ENCODE measurements around the gene SYPL1.
"Not testable (repeated sequence)": the region's sequence is repeated elsewhere in the genome, so short reads cannot be mapped to it uniquely, and the experiment has no call there.

The SYPL1 gene

DNA sequence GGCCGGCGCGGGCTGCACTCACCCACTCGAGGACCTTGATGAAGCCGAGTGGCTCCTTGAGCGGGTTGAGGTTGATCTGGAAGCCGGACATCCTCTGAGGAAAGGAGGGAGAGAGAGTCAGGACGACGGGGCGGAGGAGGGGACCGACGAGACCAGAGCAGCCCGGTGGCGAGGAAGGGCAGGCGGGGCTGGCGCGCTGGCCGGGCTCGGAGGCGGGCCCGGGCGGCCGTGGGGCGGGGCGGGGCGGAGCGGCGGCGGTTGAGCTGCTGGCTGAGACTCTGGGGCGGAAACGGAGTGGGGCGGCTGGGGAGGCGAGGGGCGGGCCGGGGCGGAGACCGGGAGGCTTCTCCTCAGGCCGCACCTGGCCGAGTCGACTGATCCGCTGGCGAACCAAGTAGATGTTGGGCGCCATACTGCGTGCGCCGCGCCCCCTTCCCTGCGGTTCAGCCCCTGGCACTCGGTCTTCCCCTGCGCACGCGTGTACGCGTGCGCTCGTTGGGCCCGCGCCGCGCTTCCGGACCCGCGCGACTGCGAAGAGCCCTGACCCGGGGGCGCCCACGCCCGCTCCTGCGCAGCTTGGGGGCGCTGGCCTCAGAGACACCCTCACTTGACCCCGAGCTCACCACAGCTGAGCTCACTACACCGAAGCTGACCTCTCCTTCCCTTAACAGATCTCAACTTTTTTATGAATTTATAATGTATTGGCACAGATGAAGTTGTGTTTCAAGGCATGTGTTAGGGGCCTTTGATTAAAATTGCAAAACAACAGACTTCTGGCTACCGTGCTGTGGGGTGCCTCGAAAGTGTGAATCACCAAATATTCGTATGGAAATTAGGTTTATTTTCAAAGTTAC lies at the start of gene SYPL1:
TSS of gene SYPL1 (minus strand) at position 195 of the 854 bp plus-strand sequence. CDS start at position 91, 104 bp downstream.
- peak; percentile 79 for DNase-seq

DNA sequence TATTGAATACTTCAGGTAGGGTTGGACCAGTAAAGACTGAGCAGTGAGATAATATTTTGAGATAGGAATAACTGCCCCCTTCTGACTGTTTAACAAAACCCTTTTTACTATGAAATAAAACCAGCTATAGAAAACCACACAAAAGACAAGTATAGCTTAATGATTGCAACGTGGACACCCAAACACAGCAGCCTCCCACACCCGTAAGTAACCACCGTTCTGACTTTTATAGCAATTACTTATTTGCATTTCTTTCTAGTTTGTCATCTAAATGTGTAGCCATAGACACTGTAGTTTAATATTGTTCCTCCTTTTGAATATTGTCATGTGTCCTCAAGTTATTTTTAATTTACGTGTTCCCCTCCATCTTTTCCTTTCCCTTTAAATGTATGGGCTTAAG lies 42.9 kb upstream of the SYPL1 start:
- DNase-seq = no peak

DNA sequence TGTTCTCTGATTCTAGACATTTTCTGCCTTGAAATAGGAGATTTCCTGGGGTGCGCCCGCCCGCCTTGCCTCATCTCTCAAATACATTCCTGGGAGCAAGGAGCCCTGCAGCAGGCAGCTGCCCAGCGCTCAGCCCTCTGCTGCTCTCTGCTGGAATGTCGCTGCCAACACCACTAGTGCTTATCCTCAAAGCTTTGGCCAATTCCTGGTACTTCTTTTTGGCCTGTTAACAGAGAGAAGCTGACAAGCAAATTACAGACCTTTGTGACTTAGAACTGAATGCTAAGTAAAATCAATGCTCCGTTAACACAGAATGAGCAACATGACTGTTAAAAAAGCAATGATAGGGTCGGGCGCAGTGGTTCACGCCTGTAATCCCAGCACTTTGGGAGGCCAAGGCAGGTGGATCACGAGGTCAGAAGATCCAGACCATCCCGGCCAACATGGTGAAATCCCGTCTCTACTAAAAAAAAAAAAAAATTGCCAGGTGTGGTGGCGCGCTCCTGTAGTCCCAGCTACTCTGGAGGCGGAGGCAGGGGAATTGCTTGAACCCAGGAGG lies 41.9 kb upstream of the SYPL1 start:
- peak; percentile 57 for DNase-seq

DNA sequence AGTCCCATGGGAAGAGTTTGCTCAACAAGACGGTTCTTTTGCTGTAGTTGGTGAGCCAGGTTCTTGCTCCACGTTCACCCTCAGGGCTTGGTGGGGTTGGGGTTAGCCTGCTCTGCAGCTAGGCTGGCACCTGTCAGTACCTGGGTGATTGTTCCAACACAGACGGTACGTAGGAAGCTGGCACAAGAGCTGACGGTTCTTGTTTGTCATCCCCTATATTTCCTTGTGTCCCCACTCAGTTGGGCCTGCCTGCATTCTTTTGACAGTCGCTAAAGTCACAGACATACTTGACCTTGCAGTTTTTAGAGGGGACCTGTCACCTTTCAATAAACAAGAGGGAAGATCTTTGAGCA lies 40.2 kb upstream of the SYPL1 start:
- no peak for DNase-seq

DNA sequence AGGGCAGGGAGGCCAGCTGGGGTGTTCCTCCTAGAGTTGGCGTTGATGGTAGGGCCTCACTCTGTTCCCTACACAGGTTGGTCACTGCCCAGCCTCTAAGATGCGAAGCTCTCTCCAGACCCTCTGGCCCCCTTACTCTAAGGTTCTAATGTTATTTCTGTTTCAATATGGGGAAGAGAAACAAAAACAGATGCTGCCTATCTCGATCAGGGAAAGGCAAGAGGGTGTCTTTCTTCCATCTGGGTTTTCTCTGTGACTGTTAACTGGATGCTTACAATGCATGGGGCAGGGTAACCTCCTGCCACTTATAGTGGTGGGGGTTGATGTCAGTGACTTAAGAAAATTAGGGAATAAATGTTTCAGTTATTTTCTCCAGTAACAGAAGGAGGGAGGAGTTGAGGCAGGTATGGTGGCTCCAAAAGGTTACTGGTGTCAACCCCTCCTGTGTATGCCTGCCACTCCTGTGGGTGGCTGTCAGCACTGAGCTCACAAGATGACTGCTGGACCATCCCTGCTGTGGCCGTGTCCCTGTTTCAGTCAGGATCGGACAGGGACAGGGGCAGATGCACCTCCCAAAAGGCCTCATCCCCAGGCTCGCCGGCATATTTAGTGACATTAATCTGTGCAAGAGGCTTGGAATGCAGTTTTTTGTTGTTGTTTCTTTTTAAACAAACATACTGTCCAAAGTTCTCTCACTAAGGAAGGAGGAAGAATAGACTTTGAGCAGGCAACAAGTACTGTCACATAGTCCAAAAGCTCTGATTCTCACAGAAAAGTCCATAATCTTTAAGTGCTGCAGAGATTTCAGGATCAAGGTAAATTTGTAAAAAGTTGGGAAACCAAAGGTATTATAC lies 39.6 kb upstream of the SYPL1 start:
- DNase-seq = no peak

DNA sequence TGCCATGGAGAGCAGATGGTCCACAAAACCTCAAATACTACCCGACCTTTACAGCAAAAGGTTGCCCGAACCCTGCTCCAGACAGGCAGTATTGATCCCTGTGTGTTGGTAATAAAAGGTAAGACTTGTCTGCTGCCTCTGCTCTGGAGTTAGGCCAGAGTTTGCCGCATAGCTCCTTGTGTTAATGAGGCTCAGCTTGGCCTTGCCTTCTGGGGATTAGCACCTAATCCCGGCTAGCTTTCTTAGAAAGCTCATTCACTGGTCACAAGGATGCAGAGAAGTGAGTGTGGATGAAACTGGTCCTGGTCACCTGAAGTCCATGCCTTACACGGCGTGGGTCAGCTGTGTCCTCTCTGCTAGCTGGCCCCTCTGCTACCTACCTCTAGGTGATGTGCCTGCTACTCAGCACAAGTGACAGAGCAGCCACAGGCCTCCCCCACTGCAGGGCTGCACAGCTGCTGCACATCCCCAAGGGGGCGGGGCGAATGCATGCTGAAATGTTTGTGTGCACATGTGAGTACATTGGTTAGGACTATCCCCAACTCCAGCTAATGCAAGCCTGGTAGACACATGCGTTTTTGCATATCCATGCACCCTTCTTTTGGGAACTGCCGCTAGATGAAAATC lies 31.7 kb upstream of the SYPL1 start:
- DNase-seq = no peak

DNA sequence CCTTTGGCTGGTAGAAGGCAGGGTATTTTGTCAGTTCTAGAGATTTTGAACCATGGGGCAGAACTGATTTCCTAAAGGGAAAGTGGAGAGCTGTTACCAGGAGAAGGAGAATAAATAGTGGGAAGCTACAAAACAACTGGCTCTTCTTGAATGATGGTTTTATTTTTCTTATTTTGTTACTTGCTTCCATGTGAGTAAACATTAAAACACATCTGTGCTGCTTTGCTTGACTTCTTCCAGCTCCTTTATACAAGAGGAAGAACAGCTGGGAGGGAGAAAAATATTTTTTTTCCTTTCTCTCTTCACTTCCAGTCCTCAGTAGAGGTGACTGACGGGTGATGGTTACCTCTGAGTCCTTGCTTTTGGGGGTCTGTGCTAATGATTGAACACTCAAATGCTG lies 30.0 kb upstream of the SYPL1 start:
- no peak for DNase-seq

DNA sequence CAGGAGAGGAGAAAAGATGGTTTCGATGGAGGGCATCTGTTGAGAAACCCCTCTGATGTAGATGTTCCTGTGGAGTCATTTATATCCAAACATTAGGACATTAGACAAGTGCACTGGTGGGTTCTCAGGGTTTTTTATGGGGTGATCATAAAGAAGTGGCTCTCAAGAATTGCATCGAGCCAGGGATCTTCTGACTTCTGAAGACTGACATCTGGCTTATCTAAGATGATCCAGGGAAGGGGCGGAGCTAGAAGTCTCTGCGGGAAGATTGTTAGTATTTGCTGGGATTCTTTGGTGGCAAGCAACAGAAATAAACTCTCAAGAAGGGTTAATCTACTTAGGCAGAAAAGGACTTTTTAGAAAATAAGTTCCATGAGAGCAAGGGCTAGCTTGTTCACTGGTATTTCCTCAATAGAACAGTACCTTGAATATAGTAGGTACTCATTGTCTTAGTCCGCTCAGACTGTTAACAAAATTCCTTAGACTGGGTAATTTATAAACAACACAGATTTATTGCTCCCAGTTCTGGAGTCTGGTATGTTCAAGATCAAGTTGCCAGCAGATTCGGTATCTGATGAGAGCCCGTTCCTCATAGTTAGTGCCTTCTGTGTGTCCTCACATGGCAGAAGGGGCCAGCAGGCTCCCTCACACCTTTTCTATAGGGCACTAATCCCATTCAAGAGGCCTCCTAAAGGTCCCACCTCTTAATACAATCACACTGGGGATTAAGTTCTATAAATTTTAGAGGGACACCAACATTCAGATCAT lies 28.5 kb upstream of the SYPL1 start:
- DNase-seq = no peak

DNA sequence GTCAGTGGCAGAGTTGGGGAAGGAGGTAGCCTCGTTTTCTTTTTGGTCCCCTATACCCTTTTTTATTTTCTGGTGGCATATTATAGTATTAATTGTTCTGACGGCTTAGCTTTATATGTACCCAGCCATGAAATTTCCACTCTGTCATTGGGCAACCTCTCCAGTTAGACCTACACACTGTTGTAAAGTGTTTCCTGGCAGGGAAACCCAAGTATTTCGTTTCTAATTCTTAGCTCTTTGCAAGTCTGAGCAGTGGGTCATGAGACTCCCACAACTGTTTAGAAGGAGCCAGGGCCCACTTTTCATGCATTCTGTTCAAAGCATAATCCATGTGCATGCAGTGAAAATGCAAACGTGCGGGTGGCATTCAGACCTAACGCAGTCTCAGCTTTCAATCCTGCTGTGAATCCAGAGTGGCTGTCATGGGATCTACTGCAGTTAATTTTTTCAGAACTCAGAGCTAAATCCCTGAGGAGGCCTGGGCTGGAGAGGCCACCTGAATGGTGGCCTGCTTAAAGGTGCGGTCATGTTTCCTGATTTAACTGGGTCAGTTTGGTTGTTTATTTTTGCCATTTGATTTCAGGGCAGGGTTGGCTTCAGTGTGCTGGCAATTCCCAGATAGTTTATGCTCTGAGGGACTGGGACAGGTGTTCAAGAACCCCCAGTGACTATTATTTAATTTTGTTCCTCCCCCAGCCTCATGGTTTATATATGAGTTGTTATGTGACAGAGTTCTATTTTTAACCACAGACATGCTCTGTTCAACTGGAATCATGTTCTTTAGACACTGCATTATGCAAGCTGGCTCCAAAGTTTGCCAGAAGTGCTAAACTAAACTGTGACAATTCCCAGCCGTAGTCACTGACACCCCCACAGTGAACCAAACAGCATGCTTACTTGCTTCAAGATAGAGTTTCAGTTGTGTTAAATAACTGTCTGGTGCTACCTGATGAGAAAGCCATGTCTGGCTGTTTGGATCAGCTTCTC lies 27.4 kb upstream of the SYPL1 start:
- DNase-seq = no peak

DNA sequence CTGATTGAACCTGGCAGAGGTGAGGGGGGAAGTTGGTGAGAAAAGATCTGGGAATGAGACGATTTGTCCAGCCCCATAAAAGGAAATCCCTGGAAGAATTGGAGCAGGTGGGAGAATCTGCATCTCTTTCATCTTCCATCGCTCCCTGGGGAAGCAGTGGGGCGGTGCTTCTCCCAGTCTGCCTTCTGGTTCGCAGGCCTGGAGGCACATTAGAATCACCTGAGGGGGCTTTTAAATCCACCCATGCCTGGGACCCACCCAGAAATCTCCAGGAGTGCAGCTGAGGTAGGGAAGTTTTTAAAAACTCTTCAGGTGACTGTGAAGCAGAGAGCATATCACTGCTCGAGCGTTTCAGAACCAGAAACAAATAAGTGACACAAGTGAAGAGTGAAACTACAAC lies 26.7 kb upstream of the SYPL1 start:
- no peak for DNase-seq

DNA sequence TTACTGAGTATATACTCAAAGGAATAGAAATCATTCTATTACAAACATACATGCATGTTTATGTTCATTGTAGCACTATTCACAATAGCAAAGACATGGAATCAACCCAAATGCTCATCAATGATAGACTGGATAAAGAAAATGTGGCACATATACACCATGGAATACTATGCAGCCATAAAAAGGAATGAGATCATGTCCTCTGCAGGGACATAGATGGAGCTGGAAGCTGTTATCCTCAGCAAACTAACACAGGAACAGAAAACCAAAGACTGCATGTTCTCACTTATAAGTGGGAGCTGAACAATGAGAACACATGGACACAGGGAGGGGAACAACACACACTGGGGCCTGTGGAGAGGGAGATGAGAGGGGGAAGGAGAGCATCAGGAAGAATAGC lies 26.1 kb upstream of the SYPL1 start:
- not testable (repeated sequence) for DNase-seq

DNA sequence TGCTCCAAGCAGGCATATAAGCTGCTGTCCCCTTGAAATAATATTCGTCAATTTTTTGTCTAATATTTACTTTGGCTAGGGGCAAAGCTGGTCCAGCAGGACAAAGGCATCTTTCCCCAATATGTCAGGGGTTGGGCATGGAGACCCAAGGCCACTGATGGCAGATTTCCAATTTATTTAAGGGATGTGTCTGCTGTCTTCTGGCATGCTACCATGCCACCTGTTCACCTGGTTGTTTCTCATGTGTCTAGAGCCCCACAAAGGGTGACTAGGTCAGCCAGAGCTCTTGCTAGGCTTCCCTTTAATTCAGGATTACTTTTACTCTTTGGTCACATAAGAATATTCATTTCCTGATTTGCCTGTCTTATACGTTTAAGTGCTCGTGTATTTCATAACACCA lies 22.1 kb upstream of the SYPL1 start:
- no peak for DNase-seq

DNA sequence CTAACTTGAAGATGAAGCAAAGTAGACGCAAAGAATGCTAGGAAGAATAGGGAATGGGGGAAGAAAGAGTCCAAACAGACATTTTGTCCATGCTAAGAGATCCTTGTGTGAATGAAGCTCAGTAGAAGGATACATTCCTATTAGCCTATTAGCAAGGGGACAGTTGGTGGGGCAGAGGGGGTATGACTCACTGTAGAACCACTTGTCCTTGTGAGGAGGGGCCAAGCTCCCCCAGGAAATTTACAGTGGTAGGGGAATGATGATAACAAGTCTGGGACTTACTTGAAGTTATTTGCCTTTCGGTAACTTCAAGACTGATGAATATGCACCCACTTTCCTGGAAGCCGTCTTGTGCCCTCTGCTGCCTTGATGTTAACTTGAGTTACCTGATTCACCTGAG lies 17.2 kb upstream of the SYPL1 start:
- no peak for DNase-seq

DNA sequence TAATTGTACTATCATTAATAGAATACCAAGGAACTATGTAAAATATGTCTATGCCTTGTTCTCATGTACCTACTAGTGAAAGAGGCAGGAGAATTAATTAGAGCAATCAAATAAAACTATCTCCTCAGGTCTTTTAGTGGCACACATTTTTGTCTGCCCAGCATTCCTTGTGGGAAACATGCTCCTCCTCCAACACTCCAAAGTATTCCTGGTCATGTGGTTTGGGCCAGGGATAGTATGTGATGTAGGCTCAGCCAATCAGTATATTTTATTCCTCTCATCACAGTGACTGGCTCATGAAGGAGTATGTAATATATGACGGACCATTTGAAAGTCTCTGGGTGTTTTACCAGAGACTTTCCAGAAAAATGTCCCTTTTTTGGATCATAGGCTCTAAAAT lies 16.7 kb upstream of the SYPL1 start:
- DNase-seq = no peak

DNA sequence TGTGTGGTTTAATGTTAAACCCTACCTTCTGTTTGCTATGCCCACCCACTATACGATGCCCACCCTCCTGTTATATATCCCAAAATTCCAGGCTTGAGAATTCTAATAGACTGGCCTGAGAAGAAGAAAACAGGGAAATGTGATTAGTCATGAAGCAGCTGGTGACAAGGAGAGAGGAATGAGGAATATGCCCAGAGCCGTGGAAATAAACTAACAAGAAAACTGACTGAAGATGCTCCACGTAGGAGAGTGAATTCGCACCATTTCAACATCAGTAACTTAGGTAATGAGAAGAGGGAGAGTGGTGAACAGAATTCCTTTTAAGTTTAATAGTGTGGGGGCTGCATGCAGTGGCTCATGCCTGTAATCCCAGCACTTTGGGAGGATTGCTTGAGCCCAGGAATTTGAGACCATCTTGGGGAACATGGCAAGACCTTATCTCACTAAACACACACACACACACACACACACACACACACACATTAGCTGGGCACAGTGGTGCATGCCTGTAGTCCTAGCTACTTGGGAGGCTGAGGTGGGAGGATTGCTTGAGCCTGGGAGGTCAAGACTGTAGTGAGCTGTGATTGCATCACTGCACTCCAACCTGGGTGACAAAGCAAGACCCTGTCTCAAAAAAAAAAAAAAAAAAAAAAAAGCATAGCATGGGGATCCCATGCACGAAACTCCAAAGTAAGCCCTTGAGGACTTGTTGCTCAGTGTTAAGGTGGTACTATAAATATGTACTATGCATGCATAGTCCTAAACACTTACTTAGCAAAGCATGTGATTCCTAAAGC lies 16.1 kb upstream of the SYPL1 start:
- DNase-seq = no peak

DNA sequence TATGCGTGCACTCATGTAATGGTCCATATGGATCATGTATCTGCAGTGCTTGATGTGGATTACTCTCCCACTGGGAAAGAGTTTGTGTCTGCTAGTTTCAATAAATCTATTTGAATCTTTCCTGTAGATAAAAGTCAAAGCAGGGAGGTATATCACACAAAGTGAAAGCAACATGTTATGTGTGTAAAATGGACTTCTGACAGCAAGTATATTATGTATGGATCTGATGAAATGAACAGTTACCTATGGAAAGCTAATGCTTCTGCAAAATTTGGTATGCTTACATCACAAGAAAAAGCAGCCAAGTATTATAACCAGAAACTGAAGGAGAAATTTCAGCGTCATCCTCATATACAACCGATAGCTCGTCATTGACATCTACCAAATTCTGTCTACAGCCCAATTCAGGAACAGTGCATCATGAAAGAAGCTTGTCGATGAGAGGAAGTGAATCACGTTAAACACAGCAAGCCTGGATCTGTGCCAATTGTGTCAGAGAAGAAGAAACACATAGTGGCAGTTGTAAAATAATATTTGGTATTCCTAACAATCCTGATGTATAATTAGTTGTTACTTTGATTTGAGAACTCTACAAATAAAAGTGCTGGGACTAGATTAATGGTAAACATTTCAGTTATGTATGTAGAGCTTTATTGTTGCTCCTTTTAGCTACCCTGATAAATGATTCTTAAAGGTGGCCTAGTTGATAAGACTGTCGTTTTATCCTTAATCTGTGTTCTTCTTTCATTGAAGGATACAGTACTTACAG lies 14.2 kb upstream of the SYPL1 start:
- no peak for DNase-seq

DNA sequence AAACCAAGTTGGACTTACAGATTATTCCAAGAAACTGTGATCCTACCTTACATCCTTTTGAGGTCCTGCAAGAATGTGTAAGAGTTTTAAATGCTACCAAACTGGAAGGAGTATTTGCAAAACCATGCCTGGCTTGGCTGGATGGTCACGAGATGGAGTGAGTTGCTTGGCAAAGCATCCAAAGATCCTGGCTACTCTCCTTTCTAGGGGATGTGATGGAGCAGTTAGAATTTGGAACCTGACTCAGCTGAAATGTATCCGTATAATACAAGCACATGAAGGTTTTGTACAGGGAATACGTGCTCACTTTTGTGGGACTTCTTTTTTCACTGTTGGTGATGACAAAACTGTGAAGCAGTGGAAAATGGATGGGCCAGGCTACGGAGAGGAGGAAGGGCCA lies 13.3 kb upstream of the SYPL1 start:
- no peak for DNase-seq

DNA sequence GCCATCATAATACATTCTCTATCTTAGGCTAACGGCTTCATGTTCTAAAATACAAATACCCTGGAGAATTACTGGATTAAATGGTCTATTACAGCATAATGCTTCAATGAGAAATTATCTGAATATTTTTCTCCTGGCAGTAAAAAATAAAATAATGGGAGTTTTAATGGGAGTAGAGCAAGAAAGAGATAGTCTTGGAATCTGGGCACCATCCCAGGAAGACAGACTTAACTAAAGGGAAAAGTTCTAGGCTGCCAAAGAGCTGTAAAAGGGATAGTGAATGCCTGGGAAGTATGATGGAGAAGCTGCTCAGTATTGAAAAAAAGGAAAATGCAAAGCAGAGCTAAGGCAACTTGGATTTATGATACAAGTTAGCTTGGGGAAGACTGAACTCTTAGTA lies 12.1 kb upstream of the SYPL1 start:
- no peak for DNase-seq

DNA sequence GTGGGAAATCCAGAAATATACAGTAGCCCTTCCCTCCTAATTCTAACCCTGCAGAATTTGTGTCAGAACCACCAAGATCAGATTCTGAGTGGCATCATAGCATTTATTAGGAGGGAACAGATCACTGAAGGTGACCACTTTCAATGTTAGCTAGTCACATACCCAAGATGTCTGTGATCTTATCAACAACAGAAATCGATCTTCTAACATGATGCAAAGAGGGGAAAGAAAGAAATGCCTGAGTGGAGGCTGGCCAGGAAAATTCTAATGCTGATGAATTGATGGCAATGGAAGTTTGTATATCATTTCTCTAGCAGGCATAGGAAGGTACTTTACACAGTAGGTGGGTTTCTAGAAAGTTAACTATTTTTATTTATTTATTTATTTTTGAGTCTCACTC lies 10.6 kb upstream of the SYPL1 start:
- DNase-seq = no peak

Data from T1000 (cell line).